ENCODE measurements around the gene IFT27.

Gene IFT27

GRCh38 chr22:36730176-36730858, 45.6 kb downstream of the IFT27 start:
- TF ChIP-seq CTCF (IDR thresholded peaks at IDR 0.05; ENCODE audit: low read depth, low read length), result no peak
- in situ Hi-C loops (cut with HindIII; ENCODE audit: low sequenced_read_pairs), result no loop called here
- DNase-seq (ENCODE audit: low read depth, low spot score), result no peak

GRCh38 chr22:36729321-36729720, 46.6 kb downstream of the IFT27 start:
- in situ Hi-C loops (cut with HindIII; ENCODE audit: low sequenced_read_pairs), result no loop called here
- no peak for TF ChIP-seq CTCF (IDR thresholded peaks at IDR 0.05; ENCODE audit: low read depth, low read length)
- no peak overlapping the region for H3K4me3 ChIP-seq (ENCODE audit: low read depth, low read length)
- no peak for DNase-seq (ENCODE audit: low read depth, low spot score)

More at GRCh38 chr22:36730176-36730858, 45.6 kb downstream of the IFT27 start:
- no peak overlapping the region for H3K4me3 ChIP-seq (ENCODE audit: low read depth, low read length)

GRCh38 chr22:36728505-36728904, 47.4 kb downstream of the IFT27 start:
- DNase-seq (ENCODE audit: low read depth, low spot score), result no peak
- TF ChIP-seq CTCF (IDR thresholded peaks at IDR 0.05; ENCODE audit: low read depth, low read length), result no peak
- in situ Hi-C loops (cut with HindIII; ENCODE audit: low sequenced_read_pairs), result no loop called here
- H3K4me3 ChIP-seq (ENCODE audit: low read depth, low read length), result no peak overlapping the region

GRCh38 chr22:36727927-36728488, 47.9 kb downstream of the IFT27 start:
- in situ Hi-C loops (cut with HindIII; ENCODE audit: low sequenced_read_pairs), result no loop called here
- H3K4me3 ChIP-seq (ENCODE audit: low read depth, low read length), result no peak overlapping the region
- no peak for DNase-seq (ENCODE audit: low read depth, low spot score)
- no peak for TF ChIP-seq CTCF (IDR thresholded peaks at IDR 0.05; ENCODE audit: low read depth, low read length)

- H3K4me3 ChIP-seq (ENCODE audit: low read depth, low read length), result no peak overlapping the region
- TF ChIP-seq CTCF (IDR thresholded peaks at IDR 0.05; ENCODE audit: low read depth, low read length), result no peak
- in situ Hi-C loops (cut with HindIII; ENCODE audit: low sequenced_read_pairs), result no loop called here
- DNase-seq (ENCODE audit: low read depth, low spot score), result no peak
Measured at GRCh38 chr22:36727110-36727509, 48.8 kb downstream of the IFT27 start.

- TF ChIP-seq CTCF (IDR thresholded peaks at IDR 0.05; ENCODE audit: low read depth, low read length), result no peak
- no peak overlapping the region for H3K4me3 ChIP-seq (ENCODE audit: low read depth, low read length)
- no peak for DNase-seq (ENCODE audit: low read depth, low spot score)
- in situ Hi-C loops (cut with HindIII; ENCODE audit: low sequenced_read_pairs), result no loop called here
Measured at GRCh38 chr22:36726007-36726380, 49.9 kb downstream of the IFT27 start.
